SK-N-SH (cell line): Measurements from ENCODE around the gene RABGAP1L. TPM values are rescaled to one million over a fixed set of nuclear protein-coding genes. Genes with fewer than 3 reads are reported as not detected.

Experiments
- CTCF ChIA-PET: fragments of 300-600, 350-600 bp; formaldehyde crosslinking; extraction: SDS; loops from one replicate; lab custom pipeline; 2021; lab: Yijun Ruan, JAX
- POLR2A ChIA-PET: fragments of 350-600 bp; sonication (Branson Sonifier 250); formaldehyde crosslinking; extraction: SDS; loops from one replicate; lab custom pipeline; 2020; ENCODE audit warnings: antibody characterized with exemption, inconsistent platforms; lab: Yijun Ruan, JAX
- DNase-seq: peaks from one replicate; pipeline ENCODE4 v3.0.0; 2012
- H2AFZ ChIP-seq: fragments of 200-600 bp; sonication (generic); 2 replicates; pipeline ENCODE4 v1.8.1; 2016; ENCODE audit warnings: antibody characterized with exemption, mild to moderate bottlenecking, low read depth
- H3F3A ChIP-seq: fragments of 200-600 bp; sonication (generic); replicated peaks from 2 replicates; pipeline ENCODE3; 2016; ENCODE audit warnings: antibody characterized with exemption, mild to moderate bottlenecking; ENCODE audit not compliant: insufficient read depth
- H3K27ac ChIP-seq, 2 experiments: fragments of 200-500 bp in 1 of 2; fragments of 200-600 bp in 1 of 2; sonication (Bioruptor generic) in 1 of 2; sonication (generic), shearing (Covaris generic) in 1 of 2; 2 replicates each; pipeline versions ENCODE4 v1.5.1 to v1.6.1; 2014 to 2016; ENCODE audit warnings: low read depth in 2 of 2, inconsistent platforms in 1 of 2, low read length in 1 of 2, mild to moderate bottlenecking in 1 of 2, mixed read lengths in 1 of 2
- H3K27me3 ChIP-seq: fragments of 200-600 bp; sonication (generic), shearing (Covaris generic); 2 replicates; pipeline ENCODE4 v1.6.1; 2016; ENCODE audit warnings: mixed run types; ENCODE audit not compliant: insufficient read depth
- H3K36me3 ChIP-seq, 2 experiments: fragments of 200-500 bp in 1 of 2; fragments of 200-600 bp in 1 of 2; sonication (Bioruptor generic) in 1 of 2; sonication (generic) in 1 of 2; replicated peaks in 1 of 2; 2 replicates each; pipeline versions ENCODE3 to v1.5.1; 2014 to 2016; ENCODE audit warnings: low read length in 1 of 2, mild to moderate bottlenecking in 1 of 2; ENCODE audit not compliant: insufficient read depth in 2 of 2, control insufficient read depth in 1 of 2
- H3K4me1 ChIP-seq, 2 experiments: fragments of 200-500 bp in 1 of 2; fragments of 200-600 bp in 1 of 2; sonication (Bioruptor generic) in 1 of 2; sonication (generic), shearing (Covaris generic) in 1 of 2; 2 replicates each; pipeline versions ENCODE4 v1.5.1 to v1.6.1; 2014 to 2016; ENCODE audit warnings: low read depth in 1 of 2, low read length in 1 of 2, mixed run types in 1 of 2; ENCODE audit not compliant: insufficient read depth in 2 of 2, control insufficient read depth in 1 of 2
- H3K4me2 ChIP-seq: fragments of 200-600 bp; sonication (generic), shearing (Covaris generic); 2 replicates; pipeline ENCODE4 v1.6.1; 2017; ENCODE audit warnings: mixed run types
- H3K4me3 ChIP-seq, 2 experiments: fragments of 200-500 bp in 1 of 2; fragments of 200-600 bp in 1 of 2; sonication (Bioruptor generic) in 1 of 2; sonication (generic), shearing (Covaris generic) in 1 of 2; 2 replicates each; pipeline versions ENCODE4 v1.5.1 to v1.8.1; 2014 to 2016; ENCODE audit warnings: low read depth in 2 of 2, inconsistent platforms in 1 of 2, low read length in 1 of 2, mild to moderate bottlenecking in 1 of 2, mixed read lengths in 1 of 2, moderate library complexity in 1 of 2
- H3K79me2 ChIP-seq: fragments of 200-600 bp; sonication (generic); 2 replicates; pipeline ENCODE4 v1.8.1; 2017; ENCODE audit warnings: mild to moderate bottlenecking; ENCODE audit not compliant: insufficient read depth
- H3K9ac ChIP-seq: fragments of 200-600 bp; sonication (generic); 2 replicates; pipeline ENCODE4 v1.6.1; 2017; ENCODE audit warnings: mixed run types
- H3K9me2 ChIP-seq: fragments of 200-600 bp; sonication (generic); 2 replicates; pipeline ENCODE4 v1.6.1; 2017; ENCODE audit warnings: mixed run types
- H3K9me3 ChIP-seq: fragments of 200-600 bp; sonication (generic); 2 replicates; pipeline ENCODE4 v1.6.1; 2017; ENCODE audit warnings: mixed run types, mild to moderate bottlenecking, moderate library complexity
- H4K20me1 ChIP-seq: fragments of 200-600 bp; sonication (generic); 2 replicates; pipeline ENCODE4 v1.6.1; 2017; ENCODE audit warnings: mild to moderate bottlenecking, mixed run types; ENCODE audit not compliant: insufficient read depth
- CHD2 ChIP-seq: fragments of 150-350 bp; IDR thresholded peaks from 2 replicates; pipeline ENCODE4 v1.6.1; 2018; ENCODE audit warnings: low read length; ENCODE audit not compliant: partially characterized antibody
- ELF1 ChIP-seq: IDR thresholded peaks from 2 replicates; pipeline ENCODE4 v1.4.0; 2012
- EP300 ChIP-seq, 2 experiments: IDR thresholded peaks; 2 replicates each; pipeline versions ENCODE4 v1.4.0 to v1.6.1; 2012; ENCODE audit warnings: borderline replicate concordance in 1 of 2, low read depth in 1 of 2, low read length in 1 of 2
- EZH2phosphoT487 ChIP-seq: fragments of 200-600 bp; sonication (generic); IDR thresholded peaks from 2 replicates; pipeline ENCODE4 v1.6.1; 2017; ENCODE audit warnings: low read depth, mixed run types, mild to moderate bottlenecking, antibody characterized with exemption, moderate library complexity, borderline replicate concordance
- FOSL2 ChIP-seq: IDR thresholded peaks from 2 replicates; pipeline ENCODE4 v1.4.0; 2012; ENCODE audit warnings: low read depth, mild to moderate bottlenecking, moderate library complexity, borderline replicate concordance
- FOXJ3 ChIP-seq: sonication (generic); formaldehyde crosslinking; IDR thresholded peaks from 2 replicates; pipeline ENCODE4 v1.5.1; 2020; ENCODE audit warnings: mild to moderate bottlenecking, missing genetic modification reagents
- GATA2 ChIP-seq: sonication (generic); formaldehyde crosslinking; IDR thresholded peaks from 2 replicates; pipeline ENCODE4 v1.5.0; 2020; ENCODE audit warnings: mild to moderate bottlenecking, missing genetic modification reagents
- MEF2A ChIP-seq: IDR thresholded peaks from 2 replicates; pipeline ENCODE4 v1.4.0; 2012; ENCODE audit warnings: low read depth, borderline replicate concordance
- MXI1 ChIP-seq: IDR thresholded peaks from 2 replicates; pipeline ENCODE4 v1.6.1; 2012; ENCODE audit warnings: mild to moderate bottlenecking, low read depth, low read length, improper control_type of control experiment
- POLR2AphosphoS5 ChIP-seq: IDR thresholded peaks from 2 replicates; pipeline ENCODE4 v1.6.1; 2012; ENCODE audit warnings: low read depth, low read length
- RAD21 ChIP-seq: IDR thresholded peaks from 2 replicates; pipeline ENCODE4 v1.6.1; 2012; ENCODE audit warnings: mild to moderate bottlenecking, low read length
- RCOR1 ChIP-seq: fragments of 150-350 bp; IDR thresholded peaks from 2 replicates; pipeline ENCODE4 v1.6.1; 2017; ENCODE audit warnings: antibody characterized with exemption, low read length
- RFX5 ChIP-seq: IDR thresholded peaks from 2 replicates; pipeline ENCODE4 v1.6.1; 2012; ENCODE audit warnings: mild to moderate bottlenecking, improper control_type of control experiment, low read length
- SIN3A ChIP-seq: IDR thresholded peaks from 2 replicates; pipeline ENCODE4 v1.6.1; 2012; ENCODE audit warnings: low read depth, mild to moderate bottlenecking, low read length, moderate library complexity, borderline replicate concordance
- YY1 ChIP-seq: IDR thresholded peaks from 2 replicates; pipeline ENCODE4 v1.4.0; 2012; ENCODE audit warnings: low read depth, mild to moderate bottlenecking
- WGBS: methylation state at CpG from one replicate; pipeline ENCODE4 v1.1.6; 2017; ENCODE audit warnings: low lambda C conversion rate; 5-methylcytosine and 5-hydroxymethylcytosine counted together
- polyA plus RNA-seq, 3 experiments: library from polyadenylated mRNA; depleted of rRNA; stranded (reverse); fragments of >200 nt; gene quantifications; 2 replicates each; pipeline ENCODE4 v1.2.3, GENCODE V29; 2012
- TF ChIP-seq, protein P1 (sequence below): fragments of 150-350 bp; IDR thresholded peaks from 2 replicates; pipeline ENCODE4 v1.6.1; 2017; ENCODE audit warnings: antibody characterized with exemption, low read length, low read depth, borderline replicate concordance
- TF ChIP-seq, protein P2 (sequence below): fragments of 200-600 bp; sonication (generic); IDR thresholded peaks from 2 replicates; pipeline ENCODE4 v1.6.1; 2017; ENCODE audit warnings: antibody characterized with exemption, mild to moderate bottlenecking, moderate library complexity
- TF ChIP-seq, protein P3 (sequence below): IDR thresholded peaks from 2 replicates; pipeline ENCODE4 v1.4.0; 2012; ENCODE audit warnings: low read depth
- TF ChIP-seq, protein P4 (sequence below): IDR thresholded peaks from 2 replicates; pipeline ENCODE4; 2012

Gene RABGAP1L
- polyA plus RNA-seq, 1 of the 3 experiments (the other 2 are of a cell fraction), result 7.2 TPM

DNA sequence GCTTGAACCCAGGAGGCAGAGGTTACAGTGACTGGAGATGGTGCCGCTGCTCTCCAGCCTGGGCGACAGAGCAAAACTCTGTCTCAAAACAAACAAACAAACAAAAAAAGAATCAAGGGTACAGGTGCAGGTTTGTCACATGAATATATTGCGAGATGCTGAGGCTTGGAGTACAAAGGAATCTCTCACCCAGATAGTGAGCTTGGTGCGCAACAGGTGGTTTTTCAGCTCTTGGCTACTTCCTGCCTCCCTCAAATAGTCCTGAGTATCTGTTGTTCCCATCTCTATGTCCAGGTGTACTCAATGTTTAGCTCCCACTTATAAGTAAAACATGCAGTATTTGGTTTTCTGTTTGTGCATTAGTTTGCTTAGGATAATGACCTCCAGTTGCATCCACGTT is 666.5 kb downstream of the RABGAP1L start:
- TF ChIP-seq, protein P1, sequence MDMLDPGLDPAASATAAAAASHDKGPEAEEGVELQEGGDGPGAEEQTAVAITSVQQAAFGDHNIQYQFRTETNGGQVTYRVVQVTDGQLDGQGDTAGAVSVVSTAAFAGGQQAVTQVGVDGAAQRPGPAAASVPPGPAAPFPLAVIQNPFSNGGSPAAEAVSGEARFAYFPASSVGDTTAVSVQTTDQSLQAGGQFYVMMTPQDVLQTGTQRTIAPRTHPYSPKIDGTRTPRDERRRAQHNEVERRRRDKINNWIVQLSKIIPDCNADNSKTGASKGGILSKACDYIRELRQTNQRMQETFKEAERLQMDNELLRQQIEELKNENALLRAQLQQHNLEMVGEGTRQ, result no peak
- TF ChIP-seq RAD21 (no peak), ELF1 (no peak), EP300 (IDR thresholded peaks at IDR 0.05; ENCODE audit: borderline replicate concordance in 1 of 2, low read depth in 1 of 2, low read length in 1 of 2) (no peak), CHD2 (no peak), YY1 (no peak), MXI1 (no peak), FOXJ3 (no peak), EZH2phosphoT487 (no peak), POLR2AphosphoS5 (no peak), RFX5 (no peak)
- TF ChIP-seq, protein P2, sequence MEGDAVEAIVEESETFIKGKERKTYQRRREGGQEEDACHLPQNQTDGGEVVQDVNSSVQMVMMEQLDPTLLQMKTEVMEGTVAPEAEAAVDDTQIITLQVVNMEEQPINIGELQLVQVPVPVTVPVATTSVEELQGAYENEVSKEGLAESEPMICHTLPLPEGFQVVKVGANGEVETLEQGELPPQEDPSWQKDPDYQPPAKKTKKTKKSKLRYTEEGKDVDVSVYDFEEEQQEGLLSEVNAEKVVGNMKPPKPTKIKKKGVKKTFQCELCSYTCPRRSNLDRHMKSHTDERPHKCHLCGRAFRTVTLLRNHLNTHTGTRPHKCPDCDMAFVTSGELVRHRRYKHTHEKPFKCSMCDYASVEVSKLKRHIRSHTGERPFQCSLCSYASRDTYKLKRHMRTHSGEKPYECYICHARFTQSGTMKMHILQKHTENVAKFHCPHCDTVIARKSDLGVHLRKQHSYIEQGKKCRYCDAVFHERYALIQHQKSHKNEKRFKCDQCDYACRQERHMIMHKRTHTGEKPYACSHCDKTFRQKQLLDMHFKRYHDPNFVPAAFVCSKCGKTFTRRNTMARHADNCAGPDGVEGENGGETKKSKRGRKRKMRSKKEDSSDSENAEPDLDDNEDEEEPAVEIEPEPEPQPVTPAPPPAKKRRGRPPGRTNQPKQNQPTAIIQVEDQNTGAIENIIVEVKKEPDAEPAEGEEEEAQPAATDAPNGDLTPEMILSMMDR, result no peak
- TF ChIP-seq, protein P3, sequence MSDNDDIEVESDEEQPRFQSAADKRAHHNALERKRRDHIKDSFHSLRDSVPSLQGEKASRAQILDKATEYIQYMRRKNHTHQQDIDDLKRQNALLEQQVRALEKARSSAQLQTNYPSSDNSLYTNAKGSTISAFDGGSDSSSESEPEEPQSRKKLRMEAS, result no peak
- ChIA-PET CTCF (interaction anchor here (0.7 kb wide), 1 partner anchor 14 kb away, joined by 3 read pairs; no protein-coding TSS in a partner anchor), POLR2A (no interaction called here)
- Histone ChIP-seq H3K27me3 (no peaks in the 10 kb centered on the region), H3K4me1 (no peaks in the 10 kb centered on the region), H3K79me2 (no peaks in the 10 kb centered on the region), H4K20me1 (no peaks in the 10 kb centered on the region), H3K36me3 (no peaks in the 10 kb centered on the region), H2AFZ (no peak overlapping the region), H3K9me3 (no peaks in the 10 kb centered on the region), H3K9me2 (no peaks in the 10 kb centered on the region), H3K9ac (no peak overlapping the region), H3K4me3 (no peak overlapping the region), H3K4me2 (no peak overlapping the region), H3K27ac (no peak overlapping the region), H3F3A (no peaks in the 10 kb centered on the region)
- DNase-seq, result no peak
- WGBS, result 96% methylated on average over 5 of the region's 5 CpGs

DNA sequence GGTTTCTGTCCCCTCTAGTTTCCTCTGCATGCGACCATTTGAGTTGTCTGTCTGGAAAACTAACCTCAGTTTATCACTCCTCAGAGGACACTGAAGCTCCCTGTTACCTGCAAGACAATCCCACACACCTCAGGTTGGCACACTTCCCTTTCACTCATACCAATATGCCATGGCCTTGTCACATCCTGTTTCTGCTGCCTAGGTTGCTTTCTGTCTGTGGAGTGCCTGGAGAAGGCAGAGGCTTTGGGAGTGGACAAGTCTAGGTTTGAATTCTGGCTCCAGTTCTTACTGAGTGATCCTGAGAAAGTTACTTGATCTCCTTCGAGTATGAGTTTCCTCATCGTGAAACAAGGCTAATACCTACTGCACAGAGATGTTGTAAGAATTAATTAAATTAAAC is 668.9 kb downstream of the RABGAP1L start:
- Histone ChIP-seq H4K20me1 (no peaks in the 10 kb centered on the region), H3F3A (no peaks in the 10 kb centered on the region), H3K9me3 (no peaks in the 10 kb centered on the region), H3K79me2 (no peaks in the 10 kb centered on the region), H3K27ac (no peak overlapping the region), H3K4me3 (no peak overlapping the region), H3K4me1 (no peaks in the 10 kb centered on the region)
- TF ChIP-seq RCOR1, result no peak
- TF ChIP-seq CHD2, result no peak
- TF ChIP-seq RFX5, result no peak
- no peak for TF ChIP-seq GATA2 (CRISPR knock-in tag)
- no peak for TF ChIP-seq YY1
- TF ChIP-seq SIN3A, result no peak
- TF ChIP-seq, protein P1, result no peak
- TF ChIP-seq MEF2A, result no peak
- no peak for TF ChIP-seq FOSL2
- TF ChIP-seq, protein P4, sequence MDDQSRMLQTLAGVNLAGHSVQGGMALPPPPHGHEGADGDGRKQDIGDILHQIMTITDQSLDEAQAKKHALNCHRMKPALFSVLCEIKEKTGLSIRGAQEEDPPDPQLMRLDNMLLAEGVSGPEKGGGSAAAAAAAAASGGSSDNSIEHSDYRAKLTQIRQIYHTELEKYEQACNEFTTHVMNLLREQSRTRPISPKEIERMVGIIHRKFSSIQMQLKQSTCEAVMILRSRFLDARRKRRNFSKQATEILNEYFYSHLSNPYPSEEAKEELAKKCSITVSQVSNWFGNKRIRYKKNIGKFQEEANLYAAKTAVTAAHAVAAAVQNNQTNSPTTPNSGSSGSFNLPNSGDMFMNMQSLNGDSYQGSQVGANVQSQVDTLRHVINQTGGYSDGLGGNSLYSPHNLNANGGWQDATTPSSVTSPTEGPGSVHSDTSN, result no peak
- TF ChIP-seq, all 33 proteins: peak for 0
- DNase-seq, result no peak
- Histone ChIP-seq H3K27me3 (no peaks in the 10 kb centered on the region), H3K9me2 (no peaks in the 10 kb centered on the region), H3K4me2 (no peak overlapping the region), H2AFZ (no peak overlapping the region), H3K9ac (no peak overlapping the region), H3K36me3 (no peaks in the 10 kb centered on the region)
- CTCF ChIA-PET, result interaction anchor here (1.2 kb wide), 1 partner anchor 29 kb away, joined by 3 read pairs; no protein-coding TSS in a partner anchor
- POLR2A ChIA-PET, result no interaction called here
- 86% methylated on average over 3 of the region's 3 CpGs for WGBS
